GM18909 (cell line): ENCODE data around the gene MAP3K4.
"Not testable (repeated sequence)": the region's sequence is repeated elsewhere in the genome, so short reads cannot be mapped to it uniquely, and the experiment has no call there.

ENCODE experiments used
- ATAC-seq: cut with Tn5 transposase; IDR thresholded peaks from one replicate; pipeline ENCODE4 v1.9.1; 2021; ENCODE audit warnings: mild to moderate bottlenecking; ENCODE audit not compliant: unreplicated experiment, poor library complexity

Gene MAP3K4

DNA sequence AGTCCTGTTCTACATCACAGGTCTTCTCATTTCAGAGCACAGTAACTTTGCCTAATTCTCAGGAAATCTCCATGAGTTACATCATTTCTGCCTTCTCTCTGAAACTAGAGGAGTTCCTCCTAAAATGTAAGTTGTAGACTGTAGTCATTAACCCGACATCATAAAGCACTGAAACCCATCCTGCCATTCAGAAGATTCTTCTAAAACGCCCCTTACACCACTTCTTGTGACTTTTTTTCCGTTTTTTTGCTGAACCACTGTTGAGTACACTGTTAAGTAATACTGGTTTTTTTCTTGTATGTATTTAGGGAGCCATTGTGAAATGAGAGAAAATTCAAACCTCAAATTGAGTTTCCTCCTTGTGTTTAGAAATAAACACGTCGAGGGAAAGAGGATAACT is 117.3 kb downstream of the MAP3K4 start:
- ATAC-seq = no peak

DNA sequence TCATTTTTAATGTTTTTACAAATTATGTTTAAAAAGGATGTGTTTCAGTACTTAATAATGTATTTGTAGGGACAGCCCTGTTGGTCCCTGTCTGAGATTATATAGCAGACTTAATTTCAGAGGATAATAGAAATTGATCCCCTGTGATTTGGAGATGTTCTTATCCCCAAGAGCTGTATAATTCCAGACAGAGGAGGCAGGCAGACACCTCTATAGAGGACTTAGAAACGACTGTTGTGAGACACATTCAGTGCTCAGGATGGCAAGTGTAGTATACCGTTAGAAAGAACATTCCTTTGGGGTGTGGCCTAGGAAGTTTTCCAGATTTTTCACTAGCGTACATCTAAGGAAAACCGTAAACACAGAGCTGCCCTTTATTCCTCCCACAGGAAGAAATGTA is 117.8 kb downstream of the MAP3K4 start:
- no peak for ATAC-seq

DNA sequence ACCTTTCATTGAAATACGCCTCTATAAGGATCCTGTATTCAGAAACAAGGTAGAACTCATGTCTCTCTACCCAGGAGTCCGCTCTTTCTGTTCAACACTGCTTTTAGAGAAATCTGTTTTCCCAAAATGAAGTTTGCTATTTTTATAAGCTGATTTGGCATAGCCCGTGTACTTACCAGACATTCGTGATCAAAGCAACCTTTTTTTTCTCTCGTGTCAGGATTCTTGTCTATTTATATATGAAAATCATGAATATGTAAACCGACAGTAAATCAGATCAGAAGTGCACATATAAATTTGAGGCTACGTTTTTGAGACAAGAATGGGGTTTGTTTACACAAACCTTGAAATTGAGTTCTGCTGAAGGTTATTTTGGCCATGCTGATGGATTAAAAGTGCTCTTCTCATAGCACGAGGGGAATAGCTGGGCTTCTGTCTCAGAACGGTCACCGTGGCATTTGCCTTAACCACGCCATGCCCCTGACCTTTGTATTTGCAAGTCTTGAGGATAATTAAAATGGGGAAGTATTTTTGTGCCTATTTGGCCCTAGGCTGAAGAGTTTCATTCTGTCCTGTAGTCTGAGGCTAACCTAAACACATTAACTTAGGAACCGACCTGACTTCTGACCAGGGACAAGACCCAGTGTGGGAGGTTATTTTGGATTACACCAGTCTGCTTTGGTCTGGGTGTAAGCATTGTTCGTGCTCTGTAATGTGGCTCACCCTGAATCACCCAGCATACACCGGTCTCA is 118.6 kb downstream of the MAP3K4 start:
- no peak for ATAC-seq

GRCh38 chr6:161111261-161111660 is 119.7 kb downstream of the MAP3K4 start:
- no peak for ATAC-seq

DNA sequence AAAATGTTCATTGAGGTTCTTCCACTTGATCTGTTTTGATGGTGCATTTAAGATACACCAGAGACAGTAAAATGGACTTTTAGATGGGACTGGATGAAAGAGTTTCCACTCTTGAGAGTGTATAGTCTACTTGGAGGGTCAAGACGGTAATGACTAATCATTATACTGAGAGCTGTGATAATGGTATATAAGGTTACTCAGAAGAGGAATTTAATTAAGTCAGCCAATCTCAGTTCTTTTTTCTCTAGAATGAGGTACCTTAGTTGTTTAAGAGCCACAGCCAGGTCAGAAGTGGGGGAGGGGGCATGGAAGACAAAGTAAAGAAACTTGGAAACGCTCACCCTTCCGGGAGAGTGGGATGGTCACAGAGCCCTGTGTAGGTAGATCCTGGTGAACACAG is 123.9 kb downstream of the MAP3K4 start:
- no peak for ATAC-seq

DNA sequence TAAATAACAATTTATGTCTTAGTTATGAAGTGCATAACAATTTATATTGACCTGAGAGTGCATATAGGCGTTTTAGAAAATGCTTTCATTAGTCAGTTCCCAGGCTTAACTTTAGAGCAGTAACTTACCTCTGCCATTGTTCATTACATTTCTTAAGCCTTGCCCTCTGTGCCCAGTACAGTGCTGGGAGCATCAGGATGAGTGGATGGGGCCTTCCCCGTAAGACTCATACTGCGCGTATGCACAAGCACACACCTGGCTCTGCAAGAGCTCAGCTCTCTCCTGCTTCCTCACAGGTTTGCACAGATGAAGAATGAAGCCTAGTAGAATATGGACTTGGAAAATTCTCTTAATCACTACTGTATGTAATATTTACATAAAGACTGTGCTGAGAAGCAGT is 125.0 kb downstream of the MAP3K4 start:
- no peak for ATAC-seq

DNA sequence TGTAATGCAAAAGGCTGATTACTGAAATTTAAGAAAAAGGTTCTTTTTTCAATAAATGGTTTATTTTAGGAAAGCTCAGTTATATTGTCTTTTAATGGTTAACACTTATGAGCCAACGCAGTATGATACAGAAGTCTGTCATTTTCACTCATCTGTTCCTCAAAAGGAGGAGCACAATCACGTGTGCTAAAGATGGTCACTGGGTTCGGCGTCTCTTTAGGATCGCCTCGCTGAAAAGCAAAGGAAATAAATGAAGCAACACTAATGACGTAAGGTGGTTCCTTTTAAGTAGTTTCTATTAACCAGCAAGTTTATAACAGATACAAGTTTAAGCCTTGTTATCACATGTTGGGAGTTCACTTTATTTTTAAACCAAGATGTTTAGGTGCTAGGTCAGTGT is 125.7 kb downstream of the MAP3K4 start:
- no peak for ATAC-seq

GRCh38 chr6:161117942-161118341 is 126.4 kb downstream of the MAP3K4 start:
- no peak for ATAC-seq

- ATAC-seq = not testable (repeated sequence)
These were observed 131.8 kb downstream of the MAP3K4 start for GRCh38 chr6:161123319-161123718.

DNA sequence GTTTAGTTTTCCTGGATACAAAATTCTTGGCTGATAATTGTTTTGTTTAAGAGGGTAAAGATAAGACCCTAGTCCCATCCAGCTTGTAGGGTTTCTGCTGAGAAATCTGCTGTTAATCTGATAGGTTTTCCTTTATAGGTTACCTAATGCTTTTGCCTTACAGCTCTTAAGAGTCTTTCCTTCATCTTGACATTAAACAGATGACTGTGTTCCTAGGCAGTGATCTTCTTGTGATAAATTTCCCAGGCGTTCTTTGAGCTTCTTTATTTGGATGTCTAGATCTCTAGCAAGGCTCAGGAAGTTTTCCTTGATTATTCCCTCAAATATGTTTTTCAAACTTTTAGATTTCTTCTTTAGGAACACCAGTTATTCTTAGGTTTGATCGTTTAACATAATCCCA is 134.0 kb downstream of the MAP3K4 start:
- no peak for ATAC-seq

DNA sequence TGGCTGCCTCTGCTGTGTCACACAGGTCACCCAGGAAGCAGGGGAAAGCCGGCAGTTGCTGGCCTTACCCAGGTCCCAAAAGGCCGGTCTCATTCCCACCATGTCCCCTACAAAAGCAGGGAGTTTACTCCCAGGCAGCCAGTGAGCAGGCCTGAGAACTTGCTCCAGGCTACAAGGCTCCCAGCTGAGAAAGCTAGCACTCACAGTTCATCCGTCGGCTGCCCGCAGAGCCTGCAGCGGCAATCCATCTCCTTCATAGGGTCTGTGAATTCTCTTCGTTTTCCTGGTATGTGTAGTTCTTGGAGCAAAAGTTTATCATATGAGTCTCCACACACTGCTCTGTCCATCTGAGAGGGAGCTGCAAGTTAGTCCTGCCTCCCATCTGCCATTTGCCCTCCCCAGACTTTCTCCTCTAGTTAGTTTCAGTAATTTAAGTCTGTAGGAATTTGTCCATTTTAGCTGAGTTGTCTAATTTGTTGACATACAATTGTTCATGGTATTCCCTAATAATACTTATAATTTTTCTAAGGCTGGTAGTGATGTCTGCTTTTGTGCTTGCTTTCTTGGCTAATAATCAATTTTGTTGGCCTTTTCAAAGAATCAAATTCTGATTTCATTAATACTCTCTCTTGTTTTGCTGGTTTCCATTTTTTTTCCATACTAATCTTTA is 135.6 kb downstream of the MAP3K4 start:
- ATAC-seq = no peak

DNA sequence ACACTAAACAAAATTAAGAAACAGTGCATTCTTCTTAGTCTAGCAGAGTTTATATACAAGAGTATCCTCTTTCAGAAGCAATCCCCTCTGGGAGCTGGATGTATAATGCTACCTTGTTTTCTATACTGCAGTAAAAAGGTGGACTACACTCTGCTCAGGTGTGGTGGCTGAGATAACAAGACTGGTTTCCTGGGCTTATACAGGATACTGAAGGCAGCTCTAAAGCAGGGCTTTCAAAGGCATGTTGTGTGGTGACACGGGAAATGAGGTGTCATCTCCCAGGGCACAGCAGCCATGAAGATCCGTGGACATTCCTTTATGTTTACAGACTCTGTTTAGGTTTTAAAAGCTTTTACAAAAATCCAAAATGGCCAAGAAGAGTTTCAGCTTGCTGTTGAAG is 136.7 kb downstream of the MAP3K4 start:
- ATAC-seq = no peak

DNA sequence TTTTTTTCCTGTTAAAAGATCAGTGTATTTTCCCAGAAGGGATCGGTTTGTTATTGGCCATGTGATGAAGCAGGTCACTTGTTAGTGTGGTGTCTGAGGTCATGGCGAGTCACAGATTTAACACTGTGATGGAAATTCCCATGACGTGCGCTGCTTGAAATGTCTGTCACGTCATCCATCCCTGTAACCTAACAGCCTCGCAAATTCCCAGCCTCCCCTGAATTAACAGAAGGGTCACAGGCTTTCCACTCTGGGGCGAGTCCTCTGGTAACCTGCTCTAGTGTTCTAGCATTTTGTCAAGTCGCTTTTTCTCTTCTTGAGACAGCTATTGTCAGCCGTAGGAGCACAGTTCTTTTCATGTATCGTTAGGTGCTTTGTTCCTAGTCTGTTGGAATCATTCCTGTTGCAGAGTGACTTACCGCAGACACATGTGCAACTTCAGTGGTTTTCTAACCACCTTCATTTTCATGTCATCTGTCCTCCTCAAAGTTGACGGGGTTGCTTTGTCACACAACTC is 137.2 kb downstream of the MAP3K4 start:
- no peak for ATAC-seq

DNA sequence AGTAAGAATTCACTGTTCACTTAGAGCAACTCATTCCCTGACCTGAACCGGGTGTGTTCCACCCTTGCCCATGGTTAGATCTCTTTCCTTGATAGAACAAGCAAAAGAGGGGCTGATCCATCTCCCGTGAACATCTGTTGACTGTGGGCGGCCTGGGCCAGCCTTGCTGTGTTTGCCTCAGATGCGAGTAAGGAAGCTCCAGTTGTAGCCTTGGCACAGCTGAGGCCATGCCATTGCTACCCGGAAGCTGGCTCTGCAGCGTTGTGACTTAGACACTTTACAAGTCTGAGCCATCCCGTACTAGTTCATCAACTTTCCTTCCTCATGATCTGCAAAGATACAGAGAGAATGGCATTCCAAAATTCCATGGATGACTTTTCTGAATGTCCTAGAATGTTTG is 139.0 kb downstream of the MAP3K4 start:
- ATAC-seq = no peak

- no peak for ATAC-seq
These were observed 139.6 kb downstream of the MAP3K4 start for GRCh38 chr6:161130967-161131766.

- no peak for ATAC-seq
These were observed 140.8 kb downstream of the MAP3K4 start for GRCh38 chr6:161132384-161132783.

- ATAC-seq = no peak
These were observed 142.4 kb downstream of the MAP3K4 start for GRCh38 chr6:161133963-161134362.

GRCh38 chr6:161134550-161135298 is 143.2 kb downstream of the MAP3K4 start:
- no peak for ATAC-seq

DNA sequence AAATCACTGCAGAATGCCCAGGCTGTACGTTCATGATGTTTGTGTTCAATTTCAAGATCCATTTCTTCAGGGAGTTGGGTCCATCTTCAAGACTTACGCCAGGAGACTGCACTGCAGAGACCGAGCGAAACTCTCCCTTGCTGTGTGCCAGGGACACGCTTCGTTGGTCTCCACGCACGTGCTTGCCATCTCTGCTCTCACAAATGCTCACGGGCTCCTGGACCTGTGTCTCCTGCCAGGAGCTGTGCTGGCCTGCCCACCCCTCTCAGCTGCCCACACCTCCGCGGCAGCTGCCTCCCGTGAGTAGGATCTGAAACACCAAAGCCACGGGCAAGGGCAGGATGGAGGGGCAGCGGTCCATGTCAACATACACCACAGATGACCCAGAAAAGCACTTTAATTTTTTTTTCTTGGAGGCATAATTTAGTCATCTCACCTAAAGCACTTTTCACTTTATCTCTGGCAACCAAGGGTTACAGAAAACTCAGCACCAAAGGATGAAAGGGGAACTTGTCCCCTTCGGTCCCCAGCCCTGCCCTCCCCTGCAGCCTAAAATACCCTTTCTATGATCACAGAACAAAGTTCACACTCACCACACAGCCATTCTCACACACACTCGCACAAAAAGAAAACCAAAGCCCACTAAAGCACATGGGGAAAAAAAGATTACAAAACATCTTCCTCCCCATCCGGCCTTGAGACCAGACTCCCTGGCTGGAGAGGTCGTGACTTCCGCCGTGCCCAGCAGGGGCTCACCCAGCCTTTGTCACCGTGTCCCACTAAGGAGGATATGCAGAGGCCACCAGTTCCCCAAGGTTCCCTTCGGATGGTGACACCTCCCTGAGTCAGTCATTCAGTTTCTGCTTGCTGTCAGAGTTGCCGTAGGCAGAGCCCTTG is 144.4 kb downstream of the MAP3K4 start:
- no peak for ATAC-seq
